Globus pallidus (tissue), 1 donor: ENCODE measurements around the gene IRF2.
A peak's percentile ranks its signal among the peaks of the same experiment; 100 is the strongest.

ENCODE experiments used
- DNase-seq: peaks from one replicate; pipeline ENCODE4 v3.0.0-alpha.2; 2015; ENCODE audit warnings: low spot score

Gene IRF2

DNA sequence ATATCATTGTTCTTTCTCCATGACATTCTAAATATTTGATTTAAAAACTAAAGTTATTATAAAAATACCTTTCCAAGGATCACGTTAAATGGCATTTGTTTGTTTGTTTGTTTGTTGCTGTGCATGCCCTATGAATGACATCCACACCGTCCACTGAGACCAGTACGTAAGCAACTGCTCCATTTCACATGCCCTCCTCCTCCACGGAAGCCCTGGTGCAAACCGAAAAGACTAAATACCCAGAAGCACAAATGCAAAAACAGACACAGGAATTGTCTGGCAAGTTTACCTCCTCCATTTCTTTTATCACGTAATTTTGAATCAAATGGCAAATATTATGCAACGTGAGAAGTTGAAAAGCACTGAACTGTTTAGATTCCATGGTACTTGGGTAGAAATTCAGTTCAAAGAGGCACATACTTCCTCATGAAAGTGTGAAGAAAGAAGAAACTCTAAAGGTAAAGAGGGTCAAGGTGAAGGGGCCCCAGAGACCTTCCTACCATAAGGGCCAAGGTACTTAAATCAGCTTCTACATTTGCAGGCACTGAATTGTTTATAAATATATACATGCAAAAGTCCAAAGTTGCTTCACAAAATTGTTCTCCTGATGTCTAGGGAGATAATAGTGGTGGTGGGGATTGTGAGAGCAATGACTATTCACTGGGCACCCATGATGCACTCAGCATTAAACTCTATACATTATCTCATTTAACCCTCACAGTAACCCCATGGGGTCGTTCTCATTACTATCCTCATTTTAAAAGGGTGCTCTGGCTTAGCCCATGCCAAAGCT, 23.4 kb downstream of the IRF2 start:
- no peak for DNase-seq

DNA sequence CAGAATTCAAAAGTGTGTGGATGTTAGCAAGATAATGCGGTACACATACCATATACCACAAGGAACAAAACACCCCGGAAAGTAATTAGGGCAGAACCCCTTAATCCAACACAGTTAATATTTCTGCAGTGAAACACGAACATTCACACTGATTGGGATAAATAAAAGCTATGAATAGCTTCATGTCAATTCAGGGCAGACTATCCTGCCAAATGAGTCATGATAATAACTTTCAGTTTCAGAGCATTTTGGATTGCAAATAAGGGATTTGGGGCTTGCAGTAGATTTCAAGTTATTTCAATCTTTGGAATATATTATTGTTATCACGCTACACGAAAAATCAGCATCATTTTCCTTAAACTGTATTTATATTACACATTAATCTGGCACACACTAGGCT, 24.3 kb downstream of the IRF2 start:
- DNase-seq = no peak

DNA sequence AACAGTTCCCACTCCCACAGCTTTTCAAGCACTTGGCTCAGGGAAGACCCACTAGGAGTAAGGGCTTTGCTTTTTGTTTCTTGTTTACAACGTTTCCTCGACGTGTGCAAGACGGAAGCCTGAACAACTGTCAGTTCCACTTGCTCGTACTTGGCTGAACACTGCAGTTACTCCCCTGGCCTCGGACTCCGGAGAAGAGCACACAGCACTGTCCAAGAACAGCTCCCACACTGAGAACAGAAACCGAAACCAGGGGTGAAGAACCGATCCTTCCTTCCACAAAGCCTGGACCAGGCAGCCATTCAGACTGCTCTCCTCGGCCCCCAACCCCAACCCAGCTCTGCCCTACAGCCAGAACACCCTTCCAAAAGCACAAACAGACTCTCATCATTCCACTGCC, 25.5 kb downstream of the IRF2 start:
- DNase-seq = peak; percentile 78

DNA sequence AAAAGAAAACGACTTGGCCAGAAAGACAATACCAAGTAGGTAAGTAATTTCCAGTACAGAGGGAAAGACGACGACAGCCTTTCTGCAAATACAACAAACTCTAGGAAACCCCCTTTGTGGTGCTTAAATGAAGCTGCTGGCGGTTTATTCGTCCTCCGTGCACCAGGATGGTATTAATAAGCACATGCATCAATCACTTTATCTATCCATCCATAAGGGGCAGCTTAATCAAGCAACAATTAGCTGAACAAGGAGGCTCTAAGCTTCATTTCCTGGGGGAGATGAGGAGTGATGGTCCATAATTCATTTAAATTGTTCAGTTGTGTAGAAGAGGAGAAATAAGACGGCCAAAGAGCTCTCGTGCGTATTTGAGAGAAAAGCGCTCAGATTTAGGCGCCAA, 26.2 kb downstream of the IRF2 start:
- DNase-seq = no peak

DNA sequence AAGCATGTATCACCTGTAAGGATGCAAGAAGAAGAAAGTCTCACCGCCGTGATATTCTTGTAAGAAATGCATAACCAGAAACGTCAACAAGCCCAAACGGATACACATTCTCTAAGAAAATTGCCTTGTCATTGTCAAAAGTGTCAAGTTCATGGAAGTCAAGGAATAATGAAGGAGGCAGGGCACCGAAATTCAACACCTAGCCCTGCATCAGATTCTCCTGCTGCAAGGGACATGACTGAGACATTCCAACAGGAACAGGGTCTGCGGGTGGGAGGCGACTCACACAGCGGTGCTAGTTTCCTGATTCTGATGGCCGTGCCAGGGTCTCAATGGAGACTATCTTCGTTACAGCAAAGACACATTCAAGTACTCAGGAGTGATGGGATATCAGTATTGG, 26.7 kb downstream of the IRF2 start:
- no peak for DNase-seq

DNA sequence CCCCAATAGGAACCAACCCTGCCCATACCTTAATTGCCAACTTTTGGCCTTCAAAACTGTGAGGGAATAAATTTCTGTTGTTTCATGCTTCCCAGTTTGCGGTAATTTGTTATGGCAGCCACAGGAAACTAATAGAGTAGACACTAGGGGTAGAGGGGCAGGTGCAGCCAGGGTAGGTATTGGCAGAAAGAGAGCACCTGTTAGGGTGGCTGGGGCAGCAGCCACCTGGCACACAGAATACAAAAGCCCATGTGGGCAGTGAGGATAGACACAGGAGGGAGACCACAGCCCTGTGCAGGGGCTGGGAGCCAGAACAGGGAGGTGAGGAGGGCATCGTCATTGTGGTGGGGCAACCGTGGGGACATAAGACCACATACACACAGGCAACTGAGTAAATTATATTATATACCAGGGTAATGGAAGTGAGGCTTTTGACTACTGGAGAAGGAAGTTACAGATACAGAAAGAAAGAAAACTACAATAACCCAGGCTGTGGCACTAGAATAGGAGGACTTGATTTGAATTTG, 28.2 kb downstream of the IRF2 start:
- DNase-seq = no peak

DNA sequence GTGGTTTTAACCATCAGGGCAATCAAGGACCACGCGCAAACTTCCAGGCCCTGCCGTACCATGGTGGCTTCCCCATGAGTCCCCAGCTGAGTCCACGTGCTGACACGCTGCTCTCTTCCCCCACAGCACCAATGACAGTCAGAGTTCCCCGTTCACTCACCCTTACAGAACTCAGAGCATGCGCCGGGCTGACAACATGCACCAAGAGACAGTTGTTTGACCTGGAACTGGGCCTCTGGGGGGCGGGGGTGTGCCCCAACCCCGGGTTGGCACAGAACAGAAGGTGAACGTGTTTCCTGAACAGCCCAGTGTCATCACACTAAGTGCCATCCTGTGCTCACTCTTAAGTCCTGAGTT, 29.4 kb downstream of the IRF2 start:
- peak; percentile 33 for DNase-seq

DNA sequence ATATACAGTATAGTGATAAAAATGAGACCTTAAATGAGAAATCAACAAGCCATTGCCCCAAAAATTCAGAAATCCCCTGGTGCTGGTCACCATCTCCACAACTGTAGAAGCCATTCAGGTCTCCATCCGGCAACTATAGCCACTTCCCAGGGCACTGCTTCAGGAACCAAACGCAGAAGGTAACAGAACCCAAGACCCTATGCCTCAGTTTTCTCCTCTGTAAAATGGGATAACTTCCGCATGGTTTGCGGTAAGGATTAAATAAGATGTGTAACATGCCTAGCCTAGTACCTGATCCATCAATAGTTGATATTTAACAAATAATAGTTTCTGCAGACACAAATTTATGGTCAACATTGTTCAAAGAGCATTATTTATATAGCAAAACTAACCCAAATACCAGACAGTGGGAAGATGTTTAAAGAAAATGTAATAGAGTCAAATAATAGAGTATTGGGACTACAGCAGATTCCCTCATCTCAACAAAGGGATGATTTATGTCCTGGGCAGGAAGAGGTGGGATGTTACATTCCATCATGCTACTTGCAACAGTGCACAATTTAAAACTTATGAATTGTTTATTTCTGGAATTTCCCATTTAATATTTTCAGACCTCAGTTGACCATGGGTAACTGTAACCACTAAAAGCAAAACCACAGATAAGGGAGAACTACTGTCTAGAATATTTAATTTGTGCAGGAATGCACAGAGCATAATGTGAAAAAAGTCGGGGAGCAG, 30.0 kb downstream of the IRF2 start:
- DNase-seq = no peak

DNA sequence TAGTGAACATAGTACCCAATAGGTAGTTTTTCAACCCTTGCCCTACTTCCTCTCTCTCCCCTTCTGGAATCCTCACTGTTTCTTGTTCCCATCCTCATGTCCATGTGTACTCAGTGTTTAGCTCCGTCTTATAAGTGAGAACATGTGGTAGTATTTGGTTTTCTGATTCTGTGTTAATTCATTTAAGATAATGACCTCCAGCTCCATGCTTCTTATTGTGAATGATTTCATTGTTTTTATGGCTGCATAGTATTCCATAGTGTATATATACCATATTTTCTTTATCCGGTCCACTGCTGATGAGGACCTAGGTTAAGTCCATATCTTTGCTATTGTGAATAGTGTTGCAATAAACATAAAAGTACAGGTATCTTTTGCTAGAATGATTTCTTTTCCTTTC, 31.0 kb downstream of the IRF2 start:
- no peak for DNase-seq

DNA sequence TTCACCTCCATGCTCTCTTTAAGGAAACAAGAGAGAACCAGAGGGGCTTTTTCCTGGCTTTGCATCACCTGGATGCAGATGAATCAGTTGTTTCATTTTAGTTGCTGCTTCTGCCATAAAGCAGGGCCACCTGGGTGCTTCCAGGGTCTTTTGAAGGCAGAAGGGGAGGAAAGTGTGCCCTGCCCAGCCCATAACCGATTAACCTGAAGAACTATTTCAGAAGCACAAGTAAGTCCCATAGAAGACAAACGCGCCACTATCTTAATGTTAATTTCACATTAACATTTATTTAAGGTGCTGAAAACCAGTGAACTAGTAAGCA, 32.1 kb downstream of the IRF2 start:
- DNase-seq = no peak

DNA sequence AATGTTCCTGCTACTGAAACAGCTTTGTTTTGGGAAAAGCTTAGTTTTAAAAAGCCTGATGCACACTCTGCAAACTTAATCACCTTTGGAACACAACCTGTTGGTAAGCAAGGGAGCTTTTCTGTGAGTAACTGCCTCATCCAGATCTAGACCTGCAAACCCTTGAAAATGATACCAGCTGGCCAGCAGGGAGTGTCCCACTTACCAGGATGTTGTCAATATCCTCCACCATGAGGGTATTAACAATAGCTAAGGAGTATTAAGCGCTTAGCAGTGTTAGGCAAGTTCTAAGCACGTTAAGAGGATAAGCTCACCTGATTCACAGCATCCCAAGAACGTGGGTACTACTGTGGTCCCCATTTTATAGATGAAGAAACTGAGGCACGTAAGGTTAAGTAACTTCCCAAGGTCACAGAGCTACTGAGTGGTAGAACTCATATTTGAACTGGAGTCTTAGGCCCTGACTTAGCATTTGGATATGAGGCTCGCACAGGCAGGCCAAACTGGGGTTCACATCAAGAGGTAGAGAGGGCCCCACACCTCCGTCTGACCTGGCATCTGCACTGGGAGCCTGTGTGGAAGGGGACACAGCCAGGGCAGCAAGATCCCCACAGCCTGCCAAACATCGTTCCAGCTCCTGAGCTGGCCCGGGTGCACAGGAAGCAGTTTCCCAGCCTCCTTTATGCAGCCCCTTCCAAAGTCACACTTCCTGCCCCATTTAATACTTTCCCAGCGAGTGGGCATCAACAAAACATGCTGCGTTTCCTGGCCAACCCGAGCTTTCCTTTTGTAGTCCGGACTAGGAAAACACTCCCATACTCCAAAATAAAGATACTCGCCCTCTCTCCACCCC, 32.7 kb downstream of the IRF2 start:
- peak; percentile 48 for DNase-seq

DNA sequence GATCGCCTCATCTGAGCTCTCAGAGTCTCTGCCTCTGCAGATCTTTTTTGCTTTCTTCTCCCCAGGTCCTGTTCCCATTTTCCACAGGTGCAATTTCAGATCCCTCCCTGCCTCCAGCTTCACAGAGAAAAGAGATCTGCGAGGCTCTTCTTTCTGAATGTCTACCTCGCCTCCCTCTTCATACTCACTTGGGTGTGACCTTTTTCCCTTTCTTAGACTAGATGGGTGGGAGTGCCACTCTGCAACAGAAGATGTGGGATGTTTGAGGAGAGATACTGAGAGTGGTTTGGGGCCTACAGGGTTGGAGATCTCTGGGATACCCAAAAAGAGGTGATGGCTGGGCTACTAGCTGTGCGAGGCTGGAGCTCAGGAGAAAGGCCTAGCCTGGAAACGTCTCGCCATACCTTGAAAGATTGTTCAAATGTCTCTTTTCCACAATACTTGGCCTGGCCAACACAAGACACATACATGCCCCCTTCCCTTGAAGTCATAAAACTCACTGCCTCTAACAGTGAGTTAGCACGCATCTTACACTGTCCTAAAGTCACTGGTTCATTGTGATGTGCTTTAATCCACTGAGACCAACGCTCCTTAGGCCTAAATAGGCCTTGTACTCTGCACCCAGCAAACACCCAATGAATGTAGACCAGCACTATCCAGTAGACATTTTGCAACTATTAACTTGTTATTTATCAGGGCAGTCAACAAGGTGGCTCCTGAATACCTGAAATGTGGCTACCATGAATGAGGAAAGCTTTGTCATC, 33.6 kb downstream of the IRF2 start:
- DNase-seq = no peak

DNA sequence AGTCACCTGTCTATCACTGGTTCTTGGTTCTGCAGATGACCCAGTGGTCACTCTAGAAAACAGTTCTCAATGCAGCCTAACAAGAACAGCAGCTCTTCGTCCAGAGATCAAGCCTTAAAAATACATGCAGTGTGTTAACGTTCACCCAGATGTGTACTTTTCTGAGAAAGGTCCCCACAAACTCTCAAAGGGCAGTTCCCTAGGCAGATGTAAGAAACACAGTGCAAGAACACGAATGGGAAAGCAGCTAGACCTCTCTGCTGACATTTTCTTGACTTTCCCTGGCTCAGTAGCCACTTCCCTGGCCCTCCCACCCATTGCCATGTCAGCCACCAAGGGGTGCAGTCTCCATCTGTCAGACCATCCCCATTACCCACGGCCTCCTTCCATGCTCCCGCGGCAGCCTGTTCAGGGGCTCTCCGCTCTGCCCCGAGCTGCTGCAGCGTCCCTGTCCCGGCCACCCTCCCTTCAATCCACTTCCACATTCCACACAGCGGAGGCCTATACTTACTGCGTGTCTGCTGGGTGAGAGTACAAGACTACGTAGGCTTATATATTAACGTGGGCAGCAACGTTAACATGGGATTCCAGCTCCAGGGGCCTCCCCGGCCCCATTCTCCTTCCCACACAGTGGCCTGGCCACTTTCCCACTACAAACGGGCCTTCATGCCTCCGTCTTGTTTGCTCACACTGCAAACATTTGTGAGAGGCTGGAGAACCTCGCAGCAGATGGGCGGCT, 34.3 kb downstream of the IRF2 start:
- DNase-seq = no peak

DNA sequence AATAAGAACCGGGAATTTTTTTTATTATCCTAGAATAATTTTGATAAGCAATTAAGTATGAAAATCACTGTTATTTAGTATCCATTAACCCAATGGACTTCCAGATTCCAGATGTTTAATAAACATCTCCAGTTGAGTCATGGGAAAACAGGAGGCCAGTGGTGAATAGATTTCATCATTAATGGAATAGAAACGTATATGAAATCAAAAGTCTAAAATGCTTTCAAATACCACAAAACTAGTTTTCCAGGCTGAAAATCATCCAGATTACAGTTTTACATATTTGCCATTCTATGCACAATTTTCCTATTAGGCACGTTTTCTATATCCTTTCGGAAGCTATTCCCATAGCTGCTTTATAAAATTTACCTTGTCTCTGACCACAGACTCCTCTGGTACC, 35.0 kb downstream of the IRF2 start:
- DNase-seq = no peak

DNA sequence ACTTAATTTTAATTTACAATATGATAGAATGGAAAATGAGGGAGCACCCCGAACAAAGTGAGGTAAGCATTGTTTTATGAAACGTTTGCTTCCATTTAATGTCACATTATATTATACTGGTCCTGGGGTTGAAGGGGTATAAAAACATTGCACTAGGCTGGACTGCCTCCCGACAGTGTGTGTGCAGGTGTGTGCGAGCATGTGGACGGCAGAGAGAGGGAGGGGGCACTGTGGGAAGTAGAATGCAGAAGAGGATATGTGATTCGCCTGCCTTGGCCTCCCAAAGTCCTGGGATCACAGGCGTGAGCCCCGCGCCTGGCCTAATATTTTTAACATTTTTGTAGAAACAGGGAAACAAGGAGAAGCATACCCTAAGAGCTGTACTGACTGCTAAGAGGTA, 36.0 kb downstream of the IRF2 start:
- no peak for DNase-seq

DNA sequence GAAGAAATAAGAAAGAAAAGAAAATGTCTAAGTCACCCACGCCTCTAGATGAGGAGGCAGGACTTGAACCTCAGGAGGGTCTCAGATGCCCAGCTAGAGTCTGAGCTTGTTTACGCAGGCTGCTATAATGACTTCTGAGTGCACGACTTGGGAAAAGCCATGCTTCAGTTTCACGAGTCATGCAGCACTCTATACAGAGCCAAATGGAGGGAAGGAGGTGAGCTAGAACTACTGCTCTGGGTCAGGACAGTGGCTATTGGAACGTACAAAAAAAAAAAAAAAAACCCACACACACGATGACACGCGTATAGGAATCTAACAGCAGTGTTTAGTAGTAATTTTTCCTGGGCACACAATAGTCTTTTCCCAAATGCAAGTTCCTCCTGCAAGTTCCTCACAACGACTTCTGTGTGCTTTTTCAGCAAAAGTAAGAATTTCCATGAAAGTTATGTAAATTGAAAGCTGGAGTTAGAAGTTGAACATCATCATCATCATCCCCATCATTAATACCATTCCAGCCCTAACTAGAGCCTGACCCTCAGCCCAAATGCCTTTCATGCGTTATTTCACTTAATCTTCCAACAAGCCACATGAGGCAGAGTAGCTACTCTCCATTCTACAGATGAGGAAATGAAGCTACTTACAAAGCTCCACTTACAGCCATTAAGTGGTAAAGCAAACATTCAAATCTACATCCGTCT, 36.6 kb downstream of the IRF2 start:
- DNase-seq = peak; percentile 31

DNA sequence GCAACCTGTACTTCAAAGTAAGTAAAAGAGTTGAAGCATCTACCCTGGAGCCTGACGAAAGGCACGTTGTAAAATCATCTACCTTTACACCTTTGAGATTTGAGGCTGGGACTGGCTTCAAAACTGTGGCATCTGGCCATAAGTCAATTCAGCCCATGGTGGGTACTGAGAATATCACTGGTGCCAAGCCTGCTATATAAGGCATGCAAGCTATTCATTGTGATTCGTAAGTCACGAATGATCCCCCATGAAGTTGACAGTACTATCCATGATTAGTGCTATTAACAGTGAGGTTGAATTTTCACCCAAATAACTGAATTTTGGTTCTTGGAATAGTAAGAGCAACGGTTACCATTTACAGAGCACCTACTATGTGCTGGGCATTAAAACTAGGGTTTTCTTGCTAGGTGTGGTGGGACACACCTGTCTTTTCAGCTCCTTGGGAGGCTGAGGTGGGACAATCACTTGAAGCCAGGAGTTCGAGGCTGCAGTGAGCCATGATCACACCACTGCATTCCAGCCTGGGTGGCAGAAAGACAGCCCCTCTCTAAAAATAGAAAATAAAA, 39.8 kb downstream of the IRF2 start:
- no peak for DNase-seq

DNA sequence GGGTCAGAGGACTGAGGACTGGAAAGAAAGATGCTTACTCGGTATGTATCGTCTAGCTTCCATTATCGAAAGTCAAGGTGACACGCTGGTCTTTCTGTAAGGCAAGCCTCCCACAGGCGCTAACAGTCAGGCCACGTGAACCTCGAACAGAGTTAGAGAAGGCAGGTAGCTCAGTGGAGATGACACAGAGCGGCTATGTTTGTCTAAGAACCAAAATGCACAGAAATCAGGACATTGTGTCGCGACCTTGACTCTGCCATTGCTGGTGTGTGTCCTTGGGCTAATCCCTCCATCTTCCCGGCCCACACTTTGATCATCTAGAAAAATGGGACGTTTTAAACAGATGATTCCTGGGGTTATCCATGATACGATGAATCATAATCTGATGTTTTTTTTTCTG, 40.3 kb downstream of the IRF2 start:
- no peak for DNase-seq

DNA sequence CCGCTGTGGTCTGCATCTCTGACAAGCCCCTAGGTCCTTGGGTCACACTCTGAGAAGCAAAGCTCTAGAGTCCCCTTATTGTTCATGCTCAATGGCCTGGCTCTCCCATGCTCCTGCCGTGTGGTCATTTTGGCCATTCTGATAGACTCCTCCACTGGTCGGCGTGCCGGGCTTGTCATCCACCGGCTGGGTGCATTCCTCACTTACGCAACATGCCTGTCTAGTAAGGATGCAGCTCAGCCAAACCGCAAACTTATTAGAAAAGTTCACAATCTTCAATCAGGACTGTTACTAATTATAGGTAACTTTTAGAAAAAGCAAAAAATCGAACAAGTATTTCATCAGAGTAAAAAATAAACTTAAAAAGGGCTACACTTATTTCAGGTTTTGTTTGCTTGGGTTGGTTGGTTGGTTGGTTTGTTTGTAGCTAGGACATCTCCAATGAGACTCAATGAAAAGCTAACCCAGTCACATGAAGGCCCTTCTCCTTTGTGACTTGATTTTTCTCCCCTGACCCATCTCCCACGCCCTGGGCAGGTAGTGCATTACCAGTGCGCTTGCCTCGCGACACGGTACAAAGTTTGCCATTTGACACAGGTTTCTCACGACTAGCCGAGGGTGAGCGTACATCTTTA, 41.0 kb downstream of the IRF2 start:
- no peak for DNase-seq
